HG03565 (cell line): ENCODE measurements around the gene COA7.
"Not testable (repeated sequence)": the region's sequence is repeated elsewhere in the genome, so short reads cannot be mapped to it uniquely, and the experiment has no call there.

Experiments
- ATAC-seq: cut with Tn5 transposase; IDR thresholded peaks from one replicate; pipeline ENCODE4 v1.9.1; 2021; ENCODE audit warnings: mild to moderate bottlenecking, moderate library complexity; ENCODE audit not compliant: unreplicated experiment

COA7 gene

DNA sequence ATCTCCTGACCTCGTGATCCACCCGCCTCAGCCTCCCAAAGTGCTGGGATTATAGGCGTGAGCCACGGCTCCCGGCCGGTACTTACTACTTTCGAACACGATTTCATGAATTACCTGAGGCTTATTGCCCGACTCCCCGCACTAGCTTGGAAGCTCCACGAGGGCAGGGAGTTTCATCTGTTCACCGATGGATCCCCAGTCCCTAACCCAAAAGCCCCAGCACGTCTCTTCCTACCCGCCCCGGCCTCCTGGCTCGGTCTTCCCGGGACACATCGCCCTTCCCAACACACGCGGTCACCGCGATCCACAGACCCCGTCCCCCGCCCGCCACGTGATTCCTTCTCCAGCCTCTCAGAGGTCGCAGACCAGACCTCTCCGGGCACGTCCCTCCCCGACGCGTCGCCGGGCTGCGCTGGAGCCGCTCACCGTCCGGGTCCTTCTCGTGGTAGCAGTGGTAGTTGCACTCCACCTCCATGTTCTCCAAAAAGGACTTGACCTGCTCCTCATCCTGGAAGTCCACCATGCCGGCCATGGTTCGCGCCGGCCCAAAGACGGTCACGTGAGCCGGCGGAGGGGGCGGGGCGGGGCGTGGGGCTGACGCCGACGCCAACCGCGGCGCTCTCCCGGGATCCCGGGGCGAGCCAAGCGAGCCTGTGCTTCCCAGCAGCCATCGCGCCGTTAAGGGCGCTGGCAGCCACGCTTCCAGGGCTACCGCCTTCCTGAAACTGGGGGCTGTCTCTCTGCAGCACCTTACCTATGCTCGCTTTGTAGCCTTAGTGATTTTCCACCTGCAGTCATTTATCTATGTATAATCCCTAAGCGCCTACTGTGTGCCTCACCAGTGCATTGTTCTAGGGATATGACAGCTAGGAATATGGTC, at the start of gene COA7:
TSS of gene COA7 (minus strand) at position 553 of the 880 bp plus-strand sequence. CDS start at position 532, 21 bp downstream.
- ATAC-seq: peak; percentile 30

DNA sequence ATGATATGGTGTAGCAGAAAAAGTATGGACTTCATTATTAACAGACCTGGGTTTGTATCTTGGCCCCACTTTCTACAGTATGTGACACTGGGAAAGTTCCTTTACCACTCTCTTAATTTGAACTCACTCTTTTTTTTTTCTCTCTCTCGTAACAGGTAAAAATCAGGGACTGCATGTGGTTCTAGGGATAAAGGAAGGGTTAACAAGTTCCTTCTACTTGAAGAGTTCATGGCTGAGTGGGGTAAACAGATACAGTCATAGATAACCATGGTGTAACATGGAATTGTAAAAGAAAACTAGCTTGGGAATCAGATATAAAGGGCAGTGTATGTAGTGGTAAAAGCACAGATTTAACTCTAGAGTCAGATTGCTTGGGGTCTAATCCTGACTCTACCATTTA, 49.3 kb upstream of the COA7 start:
- no peak for ATAC-seq

DNA sequence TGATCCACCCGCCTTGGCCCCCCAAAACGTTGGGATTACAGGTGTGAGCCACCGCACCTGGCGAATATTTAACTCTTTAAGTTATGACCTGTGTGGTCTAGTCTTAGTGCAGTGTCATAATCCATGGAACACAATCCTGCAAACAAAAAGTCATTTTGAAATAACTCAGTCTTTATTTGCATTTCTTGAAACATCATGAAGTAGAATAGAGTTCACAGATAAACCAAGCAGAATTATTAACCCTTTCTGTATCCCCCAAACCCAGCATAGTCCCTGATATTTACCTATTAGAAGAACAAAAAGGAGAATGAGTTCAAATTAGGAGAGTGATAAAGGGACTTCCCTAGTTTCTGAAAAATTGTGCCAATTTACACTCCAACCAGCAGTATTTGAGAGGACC, 48.0 kb upstream of the COA7 start:
- ATAC-seq: no peak

DNA sequence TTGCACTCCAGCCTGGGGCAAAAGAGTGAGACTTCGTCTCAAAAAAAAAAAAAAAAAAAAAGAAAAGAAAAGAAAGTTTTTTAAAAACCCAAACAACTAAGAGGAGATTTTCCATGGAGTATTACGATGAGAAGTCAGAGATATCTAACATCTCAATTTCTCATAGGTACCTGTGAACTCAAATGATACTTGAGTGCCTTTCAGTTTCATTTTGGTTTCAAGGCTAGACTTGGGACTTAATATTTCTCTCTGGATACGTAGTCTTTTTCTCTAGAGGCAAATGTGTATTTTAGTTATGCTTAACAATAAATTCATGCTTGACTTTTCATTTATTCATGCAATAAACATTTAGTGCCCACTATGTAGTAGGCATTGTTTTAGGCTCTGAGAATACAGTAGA, 43.1 kb upstream of the COA7 start:
- ATAC-seq: no peak

DNA sequence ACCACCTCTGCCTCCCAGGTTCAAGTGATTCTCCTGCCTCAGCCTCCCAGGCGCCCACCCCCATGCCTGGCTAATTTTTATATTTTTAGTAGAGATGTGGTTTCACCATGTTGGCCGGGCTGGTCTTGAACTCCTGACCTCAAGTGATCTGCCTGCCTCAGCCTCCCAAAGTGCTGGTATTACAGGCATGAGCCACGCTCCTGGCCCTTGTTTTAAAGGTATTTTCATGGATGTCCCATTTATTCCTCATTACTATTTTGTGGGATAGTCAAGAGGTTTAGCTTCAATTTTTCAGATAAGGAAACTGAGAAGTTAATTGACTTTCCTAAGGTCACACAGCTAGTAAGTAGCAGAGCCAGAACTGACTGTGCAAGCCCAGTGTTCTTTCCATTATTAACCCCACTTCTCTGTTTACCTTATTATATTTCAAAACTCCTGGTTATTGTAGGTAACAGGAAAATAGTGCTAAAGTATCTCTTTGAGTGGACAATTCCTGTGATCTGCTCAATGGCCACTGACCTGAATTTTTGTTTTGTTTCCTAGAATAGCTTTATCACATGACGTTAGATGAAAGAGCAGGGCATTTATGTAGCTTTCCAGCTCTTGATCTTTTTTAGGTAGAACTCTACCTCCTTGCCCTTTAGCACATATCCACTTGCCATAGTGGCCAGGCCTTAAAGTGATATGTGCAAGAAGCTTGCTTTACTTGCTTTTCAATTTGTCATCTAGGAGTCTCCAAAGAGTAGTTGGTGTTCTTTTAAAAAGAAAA, 41.7 kb upstream of the COA7 start:
- ATAC-seq: no peak

DNA sequence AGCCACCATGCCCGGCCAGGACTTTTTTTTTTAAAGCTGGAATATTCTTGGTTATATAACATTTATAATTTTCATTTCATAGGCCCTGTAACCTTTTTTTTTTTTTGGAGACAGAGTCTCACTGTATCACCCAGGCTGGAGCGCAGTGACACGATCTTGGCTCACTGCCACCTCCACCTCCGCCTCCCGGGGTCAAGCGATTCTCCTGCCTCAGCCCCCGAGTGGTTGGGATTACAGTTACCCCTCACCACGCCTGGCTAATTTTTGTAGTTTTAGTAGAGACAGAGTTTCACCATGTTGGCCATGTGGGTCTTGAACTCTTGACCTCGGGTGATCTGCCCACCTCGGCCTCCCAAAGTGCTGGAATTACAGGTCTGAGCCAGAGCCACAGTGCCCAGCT, 40.7 kb upstream of the COA7 start:
- ATAC-seq: no peak

DNA sequence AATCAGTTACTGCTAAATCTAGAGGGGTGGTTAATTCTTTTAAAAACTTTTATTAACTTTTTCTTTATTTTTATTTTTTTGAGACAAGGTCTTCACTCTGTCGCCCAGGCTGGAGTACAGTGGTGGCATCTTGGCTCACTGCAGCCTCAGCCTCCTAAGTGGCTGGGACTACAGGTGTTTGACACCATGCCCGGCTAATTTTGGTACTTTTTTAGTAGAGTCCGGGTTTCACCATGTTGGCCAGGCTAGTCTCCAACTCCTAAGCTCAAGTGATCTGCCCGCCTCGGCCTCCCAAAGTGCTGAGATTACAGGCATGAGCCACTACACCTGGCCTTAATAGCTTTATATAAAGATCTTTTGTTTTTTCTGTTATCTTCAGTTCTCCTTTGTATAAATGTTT, 40.0 kb upstream of the COA7 start:
- ATAC-seq: no peak

DNA sequence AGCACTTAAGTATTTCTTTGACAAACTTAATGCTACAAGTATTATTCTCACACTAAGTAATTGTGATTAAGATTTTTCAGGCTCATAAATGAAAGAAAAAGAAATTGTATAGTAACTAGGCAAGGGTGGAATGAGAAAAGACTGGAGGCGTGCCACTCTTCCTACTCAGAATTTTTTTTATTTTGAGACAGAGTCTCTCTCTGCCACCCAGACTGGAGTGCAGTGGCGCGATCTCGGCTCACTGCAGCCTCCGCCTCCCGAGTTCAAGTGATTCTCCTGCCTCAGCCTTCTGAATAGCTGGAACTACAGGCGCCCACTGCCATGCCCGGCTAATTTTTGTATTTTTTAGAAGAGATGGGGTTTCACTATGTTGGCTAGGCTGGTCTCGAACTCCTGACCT, 37.2 kb upstream of the COA7 start:
- not testable (repeated sequence) for ATAC-seq

DNA sequence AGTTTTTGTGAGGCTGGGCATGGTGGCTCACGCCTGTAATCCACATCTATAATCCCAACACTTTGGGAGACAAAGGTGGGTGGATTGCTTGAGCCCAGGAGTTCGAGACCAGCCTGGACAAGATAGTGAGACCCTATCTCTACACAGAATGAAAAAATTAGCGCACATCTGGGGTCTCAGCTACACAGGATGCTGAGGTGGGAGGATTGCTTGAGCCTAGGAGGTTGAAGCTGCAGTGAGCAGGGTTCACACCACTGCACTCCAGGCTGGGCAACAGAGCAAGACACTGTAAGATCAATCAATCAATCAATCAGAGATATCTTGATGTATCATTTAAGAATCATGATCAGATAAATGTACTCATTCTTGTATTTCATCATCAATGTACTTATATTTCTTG, 35.2 kb upstream of the COA7 start:
- no peak for ATAC-seq

DNA sequence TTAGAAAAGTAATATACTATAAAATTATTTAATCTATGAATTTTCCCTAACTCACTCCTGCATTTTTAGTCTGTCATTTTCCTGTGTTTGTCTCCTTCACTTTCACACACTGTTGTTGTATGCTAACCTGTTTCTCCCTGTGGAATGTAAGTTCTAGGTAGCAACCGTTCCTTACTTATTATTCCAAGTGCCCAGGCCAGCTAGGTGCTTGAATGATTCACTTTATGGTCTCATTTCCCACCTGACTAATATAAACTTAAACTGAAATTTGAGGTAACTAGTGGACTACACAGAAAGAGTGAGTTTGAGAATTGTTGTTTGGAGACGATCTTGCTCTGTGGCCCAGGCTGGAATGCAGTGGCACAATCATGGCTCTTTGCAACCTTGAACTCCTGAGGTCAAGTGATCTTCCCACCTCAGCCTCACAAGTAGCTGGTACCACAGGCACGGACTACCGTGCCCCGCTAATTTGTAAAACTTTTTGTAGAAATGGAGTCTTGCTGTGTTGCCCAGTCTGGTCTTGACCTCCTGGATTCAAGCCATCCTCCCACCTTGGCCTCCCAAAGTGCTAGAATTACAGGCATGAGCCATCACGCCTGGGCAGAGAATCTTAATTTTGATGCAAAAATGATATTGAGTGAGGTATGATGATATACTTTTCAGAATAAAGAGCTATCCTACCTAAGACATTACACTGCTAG, 30.0 kb upstream of the COA7 start:
- ATAC-seq: no peak

DNA sequence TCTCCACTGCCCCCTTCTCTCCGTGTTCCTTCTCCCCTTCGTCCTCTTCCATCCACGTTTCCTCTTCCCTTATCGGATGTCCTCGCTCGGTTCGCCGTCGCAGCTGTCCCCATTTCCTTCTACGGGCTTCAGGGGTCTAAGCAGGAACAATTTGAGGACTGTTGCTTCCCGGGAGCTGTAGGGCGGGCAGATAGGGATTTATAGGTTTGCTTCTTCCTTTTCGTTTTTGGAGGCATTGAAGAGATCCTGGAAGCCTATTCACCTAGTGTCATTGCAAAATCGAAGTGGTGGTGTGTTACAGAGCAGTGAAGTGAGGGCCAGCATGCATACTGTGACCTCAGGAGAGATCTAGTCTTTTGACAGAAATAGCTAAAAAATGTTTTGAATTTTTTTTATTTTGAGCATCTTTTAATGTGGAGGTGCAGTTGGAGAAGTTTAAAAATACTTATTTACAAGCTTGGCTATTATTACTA, 29.0 kb upstream of the COA7 start:
- ATAC-seq: no peak

DNA sequence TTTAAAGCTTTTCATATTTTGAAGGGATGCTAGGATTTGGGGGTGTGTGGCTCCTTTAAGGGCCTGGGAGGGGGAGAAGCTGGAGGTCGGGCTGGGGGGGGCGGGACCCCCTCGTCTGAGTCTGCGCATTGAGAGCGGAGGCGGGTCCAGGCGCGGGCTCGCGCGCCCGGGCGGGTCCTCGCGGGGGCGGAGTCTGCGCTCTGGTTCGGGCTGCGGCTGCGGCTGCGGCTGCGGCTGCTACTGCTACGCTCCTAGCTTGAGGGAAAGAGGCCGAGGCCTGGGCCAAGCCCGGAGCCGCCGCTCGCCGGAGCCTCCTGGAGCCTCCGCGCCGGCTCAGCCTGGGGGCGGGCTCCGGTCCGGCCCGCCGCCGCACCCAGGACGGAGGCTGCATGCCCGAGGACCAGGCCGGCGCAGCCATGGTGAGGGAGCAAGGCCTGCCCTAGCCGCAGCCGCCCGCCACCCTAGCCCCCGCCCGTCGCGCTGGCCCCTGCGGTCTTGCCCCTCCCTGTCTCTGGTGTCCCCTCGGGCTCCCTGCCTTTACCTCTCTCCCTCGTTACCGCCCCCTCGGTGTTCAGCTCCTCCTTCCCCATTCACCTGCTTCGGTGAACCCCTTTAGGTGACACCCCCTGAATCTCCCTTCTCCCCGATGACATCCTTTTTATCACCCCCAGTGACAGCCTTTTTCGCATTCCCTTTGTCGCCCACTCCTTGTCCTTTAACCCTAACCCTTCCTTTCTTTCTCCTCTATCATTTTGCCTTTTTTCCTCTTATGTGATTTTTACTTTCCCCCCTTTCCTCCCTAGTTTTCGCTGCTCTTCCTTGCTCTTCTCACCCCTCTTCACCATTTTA, 28.3 kb upstream of the COA7 start, which contains the start of gene ZYG11B:
TSS of gene ZYG11B (plus strand) at position 189 of the 849 bp plus-strand sequence. CDS start at position 390, 201 bp downstream.
- ATAC-seq: peak; percentile 82

DNA sequence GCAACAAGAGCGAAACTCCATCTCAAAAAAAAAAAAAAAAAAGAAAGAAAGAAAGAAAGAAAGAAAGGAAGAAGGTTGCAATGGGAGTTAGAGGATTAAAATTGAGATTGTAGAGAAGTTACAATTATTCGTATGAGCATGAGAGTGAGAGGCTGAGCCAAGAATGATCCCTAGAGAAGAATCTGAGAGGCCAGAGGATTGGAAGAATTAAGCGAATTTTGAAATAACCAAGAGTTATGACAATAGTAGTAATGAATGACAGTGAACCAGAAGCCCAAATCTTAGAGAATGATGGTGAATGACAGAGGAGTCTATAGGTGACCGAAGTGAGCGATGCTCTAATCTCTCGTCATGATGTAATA, 27.7 kb upstream of the COA7 start:
- ATAC-seq: no peak

DNA sequence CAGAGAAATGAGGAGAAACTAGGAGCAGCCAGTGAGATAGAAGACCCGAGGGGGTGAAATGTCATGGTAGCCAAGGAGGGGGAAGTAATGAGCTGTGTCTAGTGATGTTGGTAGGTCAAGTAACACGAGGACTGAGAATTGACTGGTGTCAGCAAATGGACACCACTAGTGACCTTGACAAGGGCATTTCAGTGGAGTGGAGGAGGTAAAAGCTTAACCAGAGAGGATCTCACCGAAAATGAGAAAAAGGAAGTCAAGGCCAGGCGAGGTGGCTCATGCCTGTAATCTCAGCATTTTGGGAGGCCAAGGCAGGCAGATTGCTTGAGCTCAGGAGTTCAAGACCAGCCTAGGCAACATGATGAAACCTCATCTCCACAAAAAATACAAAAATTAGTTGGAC, 25.1 kb upstream of the COA7 start:
- no peak for ATAC-seq

DNA sequence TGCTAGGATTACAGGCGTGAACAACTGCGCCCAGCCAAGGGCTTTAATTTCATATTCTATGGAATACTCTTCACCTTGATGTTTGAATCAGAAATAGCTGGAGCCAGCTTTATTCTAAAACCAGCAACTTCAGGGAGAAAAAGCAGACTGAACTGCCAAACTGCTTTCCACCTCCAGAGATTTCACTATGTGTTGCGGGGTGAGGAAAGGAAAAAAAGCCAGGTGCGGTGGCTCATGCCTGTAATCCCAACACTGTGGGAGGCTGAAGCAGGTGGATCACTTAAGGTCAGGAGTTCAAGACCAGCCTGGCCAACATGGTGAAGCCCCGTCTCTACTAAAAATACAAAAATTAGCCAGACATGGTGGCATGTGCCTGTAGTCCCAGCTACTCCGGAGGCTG, 17.1 kb upstream of the COA7 start:
- not testable (repeated sequence) for ATAC-seq

DNA sequence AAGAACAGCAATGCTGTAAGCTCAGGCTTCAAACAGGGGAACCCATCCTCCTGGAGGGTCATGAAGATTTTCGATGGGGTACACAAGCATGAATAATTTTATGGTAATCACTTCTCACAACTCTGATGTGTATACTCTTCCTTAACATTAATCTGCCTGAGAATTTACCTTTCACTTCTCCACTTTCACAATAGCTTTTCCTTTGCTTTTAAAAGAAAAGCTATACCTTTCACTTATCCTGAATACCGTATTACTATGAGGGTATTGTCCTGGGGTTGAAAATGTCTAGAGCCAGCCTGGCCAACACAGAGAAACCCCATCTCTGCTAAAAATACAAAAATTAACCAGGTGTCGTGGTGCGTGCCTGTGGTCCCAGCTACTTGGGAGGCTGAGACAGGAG, 15.4 kb upstream of the COA7 start:
- no peak for ATAC-seq

DNA sequence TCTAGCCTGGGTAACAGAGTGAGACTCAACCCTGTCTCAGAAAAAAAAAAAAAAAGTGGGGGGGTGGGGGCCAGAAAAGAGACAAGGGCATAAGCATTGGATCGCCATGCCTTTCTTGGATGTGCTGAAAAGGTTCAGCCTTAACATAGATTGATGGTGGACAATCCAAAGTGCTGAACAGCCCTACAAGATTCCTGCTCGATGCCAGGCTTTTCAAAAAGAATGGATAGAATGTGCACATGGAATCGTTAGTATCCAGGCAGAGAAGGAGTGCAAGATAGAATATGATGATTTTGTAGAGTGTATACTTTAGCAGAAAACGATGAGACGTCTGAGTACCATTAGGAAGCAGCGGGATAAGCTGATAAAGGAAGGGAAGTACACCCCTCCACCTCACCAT, 10.9 kb upstream of the COA7 start:
- ATAC-seq: no peak

DNA sequence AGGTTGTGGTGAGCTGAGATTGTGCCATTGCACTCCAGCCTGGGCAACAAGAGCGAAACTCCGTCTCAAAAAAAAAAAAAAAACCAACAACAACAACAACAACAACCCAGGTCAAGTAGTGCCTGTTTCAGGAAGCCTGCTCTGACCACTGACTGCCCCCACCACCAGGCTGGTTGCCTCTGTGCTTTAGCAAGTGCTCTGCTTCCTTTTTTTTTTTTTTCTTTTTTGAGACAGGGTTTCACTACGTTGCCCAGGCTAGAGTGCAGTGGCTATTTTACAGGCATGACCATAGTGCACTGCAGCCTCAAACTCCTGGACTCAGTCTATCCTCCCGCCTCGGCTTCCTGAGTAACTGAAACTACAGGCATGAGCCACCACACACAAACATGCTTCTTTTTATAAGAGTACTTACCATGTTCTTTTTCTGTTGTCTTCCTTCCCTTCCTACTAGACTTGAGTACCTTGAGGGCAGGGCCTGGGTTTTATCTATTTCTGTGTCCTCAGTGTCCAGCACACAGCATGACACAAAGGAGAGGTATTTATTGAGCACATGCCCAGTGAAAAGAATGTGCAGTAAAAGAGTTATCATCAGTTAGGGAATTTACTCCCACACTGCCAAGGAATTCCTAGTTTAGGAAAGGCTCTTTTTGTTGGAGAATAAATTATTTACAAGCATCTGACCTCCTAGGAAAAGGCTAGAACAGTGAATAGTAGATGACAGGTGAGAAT, 9.9 kb upstream of the COA7 start:
- ATAC-seq: no peak
